ENCODE data around the gene TRAF7.

TRAF7 gene

GRCh38 chr16:2226245-2226793, 70.7 kb downstream of the TRAF7 start:
- no peak for DNase-seq

GRCh38 chr16:2226918-2227317, 71.3 kb downstream of the TRAF7 start:
- DNase-seq: no peak

Measured in effector CD8-positive, alpha-beta T cell (primary cell).